GM23248 (cell line): ENCODE measurements around the gene TKT.

Experiments used
- EZH2 ChIP-seq: fragments of 200-600 bp; sonication (generic); IDR thresholded peaks from 2 replicates; pipeline ENCODE4 v1.6.1; 2018; ENCODE audit warnings: antibody characterized with exemption, mild to moderate bottlenecking; ENCODE audit not compliant: insufficient read depth, poor library complexity, severe bottlenecking
- EZH2phosphoT487 ChIP-seq: fragments of 200-600 bp; sonication (generic); IDR thresholded peaks from 2 replicates; pipeline ENCODE4 v1.6.1; 2018; ENCODE audit warnings: antibody characterized with exemption, moderate library complexity, mild to moderate bottlenecking, low read depth; ENCODE audit not compliant: insufficient read depth

- TF ChIP-seq EZH2 (no peak), EZH2phosphoT487 (no peak)
Observed at GRCh38 chr3:53222183-53222901, 33.5 kb downstream of the TKT start.
